ENCODE results near the gene PLCL2. TPM values are rescaled to one million over a fixed set of nuclear protein-coding genes. Genes with fewer than 3 reads are reported as not detected.

The PLCL2 gene
- total and polyA plus RNA-seq, 10 of the 15 experiments (the other 5 are each of a cell fraction or from before 2014, with no cell fraction given), result 7.5 to 37.3 (median 21.7) TPM

DNA sequence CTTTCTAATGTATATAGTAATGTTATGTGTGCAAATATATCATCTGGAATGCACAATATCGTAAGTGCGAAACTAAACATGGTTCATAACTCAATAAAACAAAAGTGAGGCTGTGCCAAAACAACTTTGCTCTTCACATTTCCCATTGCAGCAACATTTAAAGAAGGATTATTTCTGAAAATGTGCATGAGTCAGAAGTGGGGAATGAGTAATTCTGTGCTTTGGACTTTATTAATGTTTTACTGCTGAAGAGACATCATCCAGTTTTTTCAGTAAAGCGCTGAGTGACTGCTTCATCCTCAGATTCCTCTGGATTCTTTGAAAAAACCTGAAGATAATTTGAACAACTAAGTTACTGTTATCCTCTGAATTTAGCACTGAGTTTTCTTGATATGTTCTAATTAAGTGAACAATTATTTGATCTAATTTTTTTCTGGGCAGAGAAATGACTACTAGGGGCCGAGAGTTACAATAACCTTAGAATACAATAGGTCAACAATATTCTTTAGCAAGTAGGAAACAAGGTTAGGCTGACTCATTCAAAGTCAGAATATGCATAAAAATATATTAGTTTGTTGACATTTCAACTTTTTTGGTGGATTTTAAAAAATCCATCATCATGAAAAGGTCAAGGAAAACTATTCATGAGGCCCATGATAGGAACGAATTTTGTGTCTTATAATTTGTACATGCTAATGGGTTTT lies 20.0 kb upstream of the PLCL2 start:
- WGBS (ENCODE audit: insufficient coverage, insufficient replicate concordance, low lambda C conversion rate, missing lambda C conversion rate), result 71% methylated on average over 5 of the region's 5 CpGs
- Histone ChIP-seq H3K36me3 (ENCODE audit: control insufficient read depth in 2 of 2, insufficient read depth in 2 of 2, low read length in 1 of 2) (no peaks in the 10 kb centered on the region), H3K9me3 (replicated peaks; ENCODE audit: control insufficient read depth, insufficient read depth, low read length) (no peaks in the 10 kb centered on the region), H4K20me1 (ENCODE audit: control insufficient read depth, insufficient read depth) (no peaks in the 10 kb centered on the region), H3K79me2 (ENCODE audit: control insufficient read depth, insufficient read depth, low read length) (no peaks in the 10 kb centered on the region), H3K27ac (ENCODE audit: control insufficient read depth, insufficient read depth) (no peak overlapping the region), H3K9ac (ENCODE audit: control insufficient read depth, insufficient read depth, low read length) (no peak overlapping the region), H3K4me1 (ENCODE audit: control insufficient read depth, insufficient read depth, low read length) (no peaks in the 10 kb centered on the region), H3K4me3 (no peak overlapping the region), H3K27me3 (replicated peaks in 1 of 2; ENCODE audit: control insufficient read depth in 2 of 2, insufficient read depth in 2 of 2, low read length in 1 of 2) (no peaks in the 10 kb centered on the region; a peak in 1 of 4 replicates), H3K4me2 (ENCODE audit: control insufficient read depth, insufficient read depth) (no peak overlapping the region), H2AFZ (ENCODE audit: control insufficient read depth, low read depth, low read length) (no peak overlapping the region)
- ATAC-seq, result no peak
- no peak for TF ChIP-seq FOXM1 (IDR thresholded peaks at IDR 0.05; ENCODE audit: low read depth, low read length)
- TF ChIP-seq LARP7 (IDR thresholded peaks at IDR 0.05), result no peak
- TF ChIP-seq, protein P1, sequence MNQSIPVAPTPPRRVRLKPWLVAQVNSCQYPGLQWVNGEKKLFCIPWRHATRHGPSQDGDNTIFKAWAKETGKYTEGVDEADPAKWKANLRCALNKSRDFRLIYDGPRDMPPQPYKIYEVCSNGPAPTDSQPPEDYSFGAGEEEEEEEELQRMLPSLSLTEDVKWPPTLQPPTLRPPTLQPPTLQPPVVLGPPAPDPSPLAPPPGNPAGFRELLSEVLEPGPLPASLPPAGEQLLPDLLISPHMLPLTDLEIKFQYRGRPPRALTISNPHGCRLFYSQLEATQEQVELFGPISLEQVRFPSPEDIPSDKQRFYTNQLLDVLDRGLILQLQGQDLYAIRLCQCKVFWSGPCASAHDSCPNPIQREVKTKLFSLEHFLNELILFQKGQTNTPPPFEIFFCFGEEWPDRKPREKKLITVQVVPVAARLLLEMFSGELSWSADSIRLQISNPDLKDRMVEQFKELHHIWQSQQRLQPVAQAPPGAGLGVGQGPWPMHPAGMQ (IDR thresholded peaks at IDR 0.05; ENCODE audit: borderline replicate concordance), result no peak
- TF ChIP-seq CHD4 (IDR thresholded peaks at IDR 0.05), result no peak
- RAD21 ChIA-PET (ENCODE audit: unreplicated experiment), result no interaction called here
- POLR2A ChIA-PET, result interaction anchor here (0.6 to 1.1 kb wide), 2 partner anchors 12 to 14 kb away, joined by 3 read pairs; no protein-coding TSS in a partner anchor
- CTCF ChIA-PET, result no interaction called here
- BruUV-seq (replicated peaks), result no TSS peak
- FAIRE-seq, result no peak
- no peak for DNase-seq (ENCODE audit: low read depth, low spot score)
- intact Hi-C loops (cut with micrococcal nuclease; ENCODE audit: unreplicated experiment) (no loop called here), in situ Hi-C loops (cut with MboI) (no loop called here)
- SMC1A ChIA-PET (ENCODE audit: uncharacterized antibody, unreplicated experiment), result interaction anchor here (1.6 to 1.8 kb wide), 2 partner anchors 9 to 17 kb away, joined by 3 to 6 read pairs; no protein-coding TSS in a partner anchor

GRCh38 chr3:16865335-16865734 lies 19.4 kb upstream of the PLCL2 start:
- ATAC-seq (no peak), DNase-seq (ENCODE audit: low read depth, low spot score) (no peak), FAIRE-seq (no peak)
- H3K36me3 ChIP-seq (ENCODE audit: control insufficient read depth in 2 of 2, insufficient read depth in 2 of 2, low read length in 1 of 2), result no peaks in the 10 kb centered on the region
- intact Hi-C loops (cut with micrococcal nuclease; ENCODE audit: unreplicated experiment) (no loop called here), in situ Hi-C loops (cut with MboI) (no loop called here)
- H3K9ac ChIP-seq (ENCODE audit: control insufficient read depth, insufficient read depth, low read length), result no peak overlapping the region
- no TSS peak for BruUV-seq (replicated peaks)
- ChIA-PET SMC1A (ENCODE audit: uncharacterized antibody, unreplicated experiment) (interaction anchor here (0.7 kb wide), 1 partner anchor 228 kb away, joined by 3 read pairs; no protein-coding TSS in a partner anchor), RAD21 (ENCODE audit: unreplicated experiment) (no interaction called here), CTCF (no interaction called here), POLR2A (no interaction called here)
- no peak overlapping the region for H3K4me3 ChIP-seq
- H3K4me2 ChIP-seq (ENCODE audit: control insufficient read depth, insufficient read depth), result no peak overlapping the region
- no peaks in the 10 kb centered on the region for H3K4me1 ChIP-seq (ENCODE audit: control insufficient read depth, insufficient read depth, low read length)
- 77% methylated on average over 1 of the region's 1 CpG for WGBS (ENCODE audit: insufficient coverage, insufficient replicate concordance, low lambda C conversion rate, missing lambda C conversion rate)
- H4K20me1 ChIP-seq (ENCODE audit: control insufficient read depth, insufficient read depth), result no peaks in the 10 kb centered on the region
- H2AFZ ChIP-seq (ENCODE audit: control insufficient read depth, low read depth, low read length), result no peak overlapping the region
- no peaks in the 10 kb centered on the region for H3K9me3 ChIP-seq (replicated peaks; ENCODE audit: control insufficient read depth, insufficient read depth, low read length)
- no peak overlapping the region for H3K27ac ChIP-seq (ENCODE audit: control insufficient read depth, insufficient read depth)
- no peaks in the 10 kb centered on the region for H3K79me2 ChIP-seq (ENCODE audit: control insufficient read depth, insufficient read depth, low read length)
- no peaks in the 10 kb centered on the region; a peak in 1 of 4 replicates for H3K27me3 ChIP-seq (replicated peaks in 1 of 2; ENCODE audit: control insufficient read depth in 2 of 2, insufficient read depth in 2 of 2, low read length in 1 of 2)
- TF ChIP-seq RFX5 (IDR thresholded peaks at IDR 0.05; ENCODE audit: low read depth, low read length) (no peak), GATAD2B (conservative IDR thresholded peaks at IDR 0.05; ENCODE audit: low read depth) (no peak), CHD2 (IDR thresholded peaks at IDR 0.05; ENCODE audit: borderline replicate concordance, low read depth, low read length) (no peak), IRF3 (IDR thresholded peaks at IDR 0.05) (no peak), ZBTB40 (IDR thresholded peaks at IDR 0.05; ENCODE audit: borderline replicate concordance) (no peak)

Data from GM12878 (cell line).